ENCODE measurements around the gene PDPK1. TPM values are rescaled to one million over a fixed set of nuclear protein-coding genes. Genes with fewer than 3 reads are reported as not detected.
"Not testable (repeated sequence)": the region's sequence is repeated elsewhere in the genome, so short reads cannot be mapped to it uniquely, and the experiment has no call there.

Gene PDPK1
- total and polyA plus RNA-seq, 2 experiments from 2014 or later: 19.3 to 25.8 TPM

- peaks cover 7% of the 10 kb centered on the region; the same call in 2 of the 3 replicates for H3K4me1 Mint-ChIP-seq
- Histone ChIP-seq H3K4me3 (peak overlapping the region; percentile 83), H4K20me1 (replicated peaks; ENCODE audit: insufficient read depth) (no peaks in the 10 kb centered on the region), H3K36me3 (ENCODE audit: insufficient read depth) (no peaks in the 10 kb centered on the region), H3K9me2 (ENCODE audit: insufficient read depth) (no peaks in the 10 kb centered on the region), H3K4me1 (ENCODE audit: insufficient read depth) (peaks cover 5% of the 10 kb centered on the region), H3F3A (replicated peaks; ENCODE audit: low read depth) (peaks cover 17% of the 10 kb centered on the region; the same call in 1 of the 2 replicates), H3K79me2 (replicated peaks; ENCODE audit: insufficient read depth) (no peaks in the 10 kb centered on the region), H3K27me3 (ENCODE audit: insufficient read depth) (peaks cover 5% of the 10 kb centered on the region; the same call in 1 of the 2 replicates), H3K27ac (ENCODE audit: low read depth) (peak overlapping the region; percentile 84), H3K4me2 (peak overlapping the region; percentile 98), H2AFZ (peak overlapping the region; percentile 98)
- TF ChIP-seq NANOG (IDR thresholded peaks at IDR 0.05; ENCODE audit: borderline replicate concordance) (no peak), CREB1 (CRISPR knock-in tag; IDR thresholded peaks at IDR 0.05; ENCODE audit: low read depth) (peak; percentile 82), STAT1 (IDR thresholded peaks at IDR 0.05; ENCODE audit: unreplicated experiment) (no peak), POLR2AphosphoS5 (IDR thresholded peaks at IDR 0.05; ENCODE audit: low read depth) (peak; percentile 92)
- no peaks in the 10 kb centered on the region; the same call in 2 of the 3 replicates for H3K36me3 Mint-ChIP-seq (ENCODE audit: low read depth)
- peak overlapping the region; percentile 85 for H3K4me3 Mint-ChIP-seq
- H3K9me3 Mint-ChIP-seq: peaks cover 3% of the 10 kb centered on the region; the same call in 1 of the 3 replicates
- H3K27ac Mint-ChIP-seq: peak overlapping the region; percentile 91
- peak; percentile 99 for DNase-seq (ENCODE audit: low spot score)
- peaks cover 27% of the 10 kb centered on the region for H3K27me3 Mint-ChIP-seq (ENCODE audit: insufficient read depth, low read depth, poor library complexity)
- peak; percentile 86 for ATAC-seq
These were observed 5.9 kb upstream of the PDPK1 start for GRCh38 chr16:2531696-2532493.

- Histone ChIP-seq H3F3A (replicated peaks; ENCODE audit: low read depth) (peaks cover 17% of the 10 kb centered on the region; the same call in 1 of the 2 replicates), H2AFZ (peak overlapping the region; percentile 98), H3K27ac (ENCODE audit: low read depth) (peak overlapping the region; percentile 81; the same call in 1 of the 2 replicates), H3K9me2 (ENCODE audit: insufficient read depth) (no peaks in the 10 kb centered on the region), H3K27me3 (ENCODE audit: insufficient read depth) (peaks cover 5% of the 10 kb centered on the region; the same call in 1 of the 2 replicates), H3K79me2 (replicated peaks; ENCODE audit: insufficient read depth) (no peaks in the 10 kb centered on the region), H4K20me1 (replicated peaks; ENCODE audit: insufficient read depth) (no peaks in the 10 kb centered on the region), H3K4me1 (ENCODE audit: insufficient read depth) (peaks cover 5% of the 10 kb centered on the region), H3K4me2 (peak overlapping the region; percentile 98), H3K4me3 (peak overlapping the region; percentile 83), H3K36me3 (ENCODE audit: insufficient read depth) (no peaks in the 10 kb centered on the region)
- DNase-seq (ENCODE audit: low spot score) (peak; percentile 90), ATAC-seq (peak; percentile 53)
- Mint-ChIP-seq H3K27ac (peak overlapping the region; percentile 91), H3K9me3 (peaks cover 3% of the 10 kb centered on the region; the same call in 1 of the 3 replicates), H3K4me1 (peaks cover 7% of the 10 kb centered on the region; the same call in 2 of the 3 replicates), H3K36me3 (ENCODE audit: low read depth) (no peaks in the 10 kb centered on the region; the same call in 2 of the 3 replicates), H3K4me3 (peak overlapping the region; percentile 85), H3K27me3 (ENCODE audit: insufficient read depth, low read depth, poor library complexity) (peaks cover 27% of the 10 kb centered on the region)
- TF ChIP-seq POLR2AphosphoS5 (IDR thresholded peaks at IDR 0.05; ENCODE audit: low read depth) (peak; percentile 63), REST (IDR thresholded peaks at IDR 0.05; ENCODE audit: unreplicated experiment) (no peak)
These were observed 5.2 kb upstream of the PDPK1 start for GRCh38 chr16:2532494-2533141.

GRCh38 chr16:2533142-2533755, 4.6 kb upstream of the PDPK1 start:
- H3K36me3 ChIP-seq (ENCODE audit: insufficient read depth); H3K79me2 ChIP-seq (replicated peaks; ENCODE audit: insufficient read depth); H3K4me1 Mint-ChIP-seq; ATAC-seq; H3K36me3 Mint-ChIP-seq (ENCODE audit: low read depth); H3K9me2 ChIP-seq (ENCODE audit: insufficient read depth); H3K4me1 ChIP-seq (ENCODE audit: insufficient read depth); H4K20me1 ChIP-seq (replicated peaks; ENCODE audit: insufficient read depth); H3K27me3 ChIP-seq (ENCODE audit: insufficient read depth); DNase-seq (ENCODE audit: low spot score); H3K27ac ChIP-seq (ENCODE audit: low read depth); H3K9me3 Mint-ChIP-seq: not testable (repeated sequence)
- Mint-ChIP-seq H3K4me3 (peak overlapping the region; percentile 85), H3K27me3 (ENCODE audit: insufficient read depth, low read depth, poor library complexity) (peaks cover 27% of the 10 kb centered on the region), H3K27ac (peak overlapping the region; percentile 91)
- Histone ChIP-seq H3K4me3 (peak overlapping the region; percentile 83), H2AFZ (peak overlapping the region; percentile 98; the same call in 1 of the 2 replicates), H3K4me2 (peak overlapping the region; percentile 98), H3F3A (replicated peaks; ENCODE audit: low read depth) (peaks cover 17% of the 10 kb centered on the region; the same call in 1 of the 2 replicates)

Measured in GM23338 (cell line).